HepG2 (cell line): Measurements from ENCODE around the gene SCFD2. TPM values are rescaled to one million over a fixed set of nuclear protein-coding genes. Genes with fewer than 3 reads are reported as not detected.
A peak's percentile ranks its signal among the peaks of the same experiment; 100 is the strongest.

Experiments used
- EP300 ChIP-seq, 3 experiments: sonication (generic) in 1 of 3; formaldehyde crosslinking in 1 of 3; IDR thresholded peaks; 2 replicates each; pipeline versions ENCODE4 v1.5.1 to v1.6.1; 2011 to 2020; ENCODE audit warnings: low read depth in 2 of 3, low read length in 2 of 3, borderline replicate concordance in 1 of 3, improper control_type of control experiment in 1 of 3, mild to moderate bottlenecking in 1 of 3, missing genetic modification reagents in 1 of 3, moderate library complexity in 1 of 3
- ESRRA ChIP-seq: sonication (generic); formaldehyde crosslinking; IDR thresholded peaks from 2 replicates; pipeline ENCODE4 v1.5.1; 2020; ENCODE audit warnings: mild to moderate bottlenecking, low read depth, missing genetic modification reagents
- LCORL ChIP-seq, 2 experiments: fragments of 450-650 bp in 1 of 2; sonication (generic) in 1 of 2; formaldehyde crosslinking in 1 of 2; IDR thresholded peaks; 2 replicates each; pipeline versions ENCODE4 v1.5.0 to v1.6.1; 2017 to 2020; ENCODE audit warnings: antibody characterized with exemption in 1 of 2, missing genetic modification reagents in 1 of 2
- MAX ChIP-seq: IDR thresholded peaks from 2 replicates; pipeline ENCODE4 v1.6.1; 2012; ENCODE audit warnings: inconsistent platforms
- MEIS2 ChIP-seq: sonication (generic); formaldehyde crosslinking; IDR thresholded peaks from 2 replicates; pipeline ENCODE4 v1.9.0; 2021; ENCODE audit warnings: mild to moderate bottlenecking, missing genetic modification reagents
- NR2F1 ChIP-seq, 2 experiments: fragments of 450-650 bp in 1 of 2; formaldehyde crosslinking in 1 of 2; IDR thresholded peaks; 2 replicates each; pipeline versions ENCODE4 v1.5.0 to v1.6.1; 2016 to 2020; ENCODE audit warnings: mild to moderate bottlenecking in 1 of 2, missing compliant biosample characterization in 1 of 2, missing genetic modification reagents in 1 of 2, moderate library complexity in 1 of 2
- NR2F6 ChIP-seq, 2 experiments: IDR thresholded peaks; 2 replicates each; pipeline ENCODE4 v1.6.1; 2016; ENCODE audit warnings: antibody characterized with exemption in 1 of 2, mild to moderate bottlenecking in 1 of 2
- REPIN1 ChIP-seq: sonication (generic); formaldehyde crosslinking; IDR thresholded peaks from 2 replicates; pipeline ENCODE4 v1.8.0; 2022; ENCODE audit warnings: missing genetic modification reagents, low read depth, mild to moderate bottlenecking, borderline replicate concordance
- TEAD3 ChIP-seq: optimal IDR thresholded peaks from 2 replicates; pipeline ENCODE3; 2016; ENCODE audit warnings: borderline replicate concordance
- ZBTB20 ChIP-seq: sonication (generic); formaldehyde crosslinking; IDR thresholded peaks from 2 replicates; pipeline ENCODE4 v1.8.1; 2023; ENCODE audit warnings: missing genetic modification reagents, low read depth, mild to moderate bottlenecking, borderline replicate concordance
- ZBTB8A ChIP-seq: sonication (generic); formaldehyde crosslinking; IDR thresholded peaks from 2 replicates; pipeline ENCODE4 v1.4.0; 2020; ENCODE audit warnings: mild to moderate bottlenecking, low read depth, missing genetic modification reagents, borderline replicate concordance
- ZNF12 ChIP-seq: sonication (generic); formaldehyde crosslinking; IDR thresholded peaks from 2 replicates; pipeline ENCODE4 v1.5.0; 2020; ENCODE audit warnings: missing genetic modification reagents
- ZNF292 ChIP-seq: sonication (generic); formaldehyde crosslinking; IDR thresholded peaks from 2 replicates; pipeline ENCODE4 v1.8.1; 2022; ENCODE audit warnings: mild to moderate bottlenecking, low read depth, missing genetic modification reagents, borderline replicate concordance
- ZNF318 ChIP-seq: sonication (generic); formaldehyde crosslinking; IDR thresholded peaks from 2 replicates; pipeline ENCODE4 v1.4.0; 2020; ENCODE audit warnings: mild to moderate bottlenecking, missing genetic modification reagents
- ZNF572 ChIP-seq: sonication (generic); formaldehyde crosslinking; IDR thresholded peaks from 2 replicates; pipeline ENCODE4 v1.5.1; 2020; ENCODE audit warnings: mild to moderate bottlenecking, missing genetic modification reagents
- polyA plus RNA-seq, 8 experiments: library from polyadenylated mRNA; depleted of rRNA in 3 of 8; stranded (reverse) in 7 of 8; unstranded in 1 of 8; fragments of >200 nt; fragmentation: Illumina TruSeq in 4 of 8; extraction: Trizol in 4 of 8; gene quantifications; 2 replicates each; pipeline versions ENCODE4 v1.2.1 to v1.2.3, GENCODE V29; 2011 to 2016; ENCODE audit warnings: low read depth in 4 of 8, missing spikeins in 1 of 8, mixed read lengths in 1 of 8; ENCODE audit not compliant: insufficient read depth in 1 of 8
- total RNA-seq, 5 experiments: library from RNA; depleted of rRNA; stranded (reverse); fragments of >200 nt; fragmentation: Illumina TruSeq; extraction: Trizol; gene quantifications; 2 replicates each; pipeline ENCODE4 v1.2.3, GENCODE V29; 2016; ENCODE audit warnings: low read depth in 1 of 5
- TF ChIP-seq, protein P1 (sequence below): IDR thresholded peaks from 2 replicates; pipeline ENCODE4 v1.4.0; 2020; ENCODE audit warnings: mild to moderate bottlenecking, missing genetic modification reagents

Gene SCFD2
- total and polyA plus RNA-seq, 2 of the 13 experiments (the other 11 are each of a cell fraction or from before 2014, with no cell fraction given) = 4.6 to 15.6 TPM

DNA sequence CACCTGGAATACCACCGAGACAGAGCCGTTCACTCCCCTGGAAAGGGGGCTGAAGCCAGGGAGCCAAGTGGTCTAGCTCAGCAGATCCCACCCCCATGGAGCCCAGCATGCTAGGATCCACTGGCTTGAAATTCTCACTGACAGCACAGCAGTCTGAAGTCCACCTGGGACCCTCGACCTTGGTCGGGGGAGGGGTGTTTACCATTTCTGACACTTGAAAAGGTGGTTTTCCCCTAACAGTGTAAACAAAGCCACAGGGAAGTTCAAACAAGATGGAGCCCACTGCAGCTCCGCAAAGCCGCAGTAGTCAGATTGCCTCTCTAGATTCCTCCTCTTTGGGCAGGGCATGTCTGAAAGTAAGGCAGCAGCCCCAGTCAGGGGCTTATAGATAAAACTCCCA lies 260.5 kb downstream of the SCFD2 start (continued):
- TF ChIP-seq, protein P1, sequence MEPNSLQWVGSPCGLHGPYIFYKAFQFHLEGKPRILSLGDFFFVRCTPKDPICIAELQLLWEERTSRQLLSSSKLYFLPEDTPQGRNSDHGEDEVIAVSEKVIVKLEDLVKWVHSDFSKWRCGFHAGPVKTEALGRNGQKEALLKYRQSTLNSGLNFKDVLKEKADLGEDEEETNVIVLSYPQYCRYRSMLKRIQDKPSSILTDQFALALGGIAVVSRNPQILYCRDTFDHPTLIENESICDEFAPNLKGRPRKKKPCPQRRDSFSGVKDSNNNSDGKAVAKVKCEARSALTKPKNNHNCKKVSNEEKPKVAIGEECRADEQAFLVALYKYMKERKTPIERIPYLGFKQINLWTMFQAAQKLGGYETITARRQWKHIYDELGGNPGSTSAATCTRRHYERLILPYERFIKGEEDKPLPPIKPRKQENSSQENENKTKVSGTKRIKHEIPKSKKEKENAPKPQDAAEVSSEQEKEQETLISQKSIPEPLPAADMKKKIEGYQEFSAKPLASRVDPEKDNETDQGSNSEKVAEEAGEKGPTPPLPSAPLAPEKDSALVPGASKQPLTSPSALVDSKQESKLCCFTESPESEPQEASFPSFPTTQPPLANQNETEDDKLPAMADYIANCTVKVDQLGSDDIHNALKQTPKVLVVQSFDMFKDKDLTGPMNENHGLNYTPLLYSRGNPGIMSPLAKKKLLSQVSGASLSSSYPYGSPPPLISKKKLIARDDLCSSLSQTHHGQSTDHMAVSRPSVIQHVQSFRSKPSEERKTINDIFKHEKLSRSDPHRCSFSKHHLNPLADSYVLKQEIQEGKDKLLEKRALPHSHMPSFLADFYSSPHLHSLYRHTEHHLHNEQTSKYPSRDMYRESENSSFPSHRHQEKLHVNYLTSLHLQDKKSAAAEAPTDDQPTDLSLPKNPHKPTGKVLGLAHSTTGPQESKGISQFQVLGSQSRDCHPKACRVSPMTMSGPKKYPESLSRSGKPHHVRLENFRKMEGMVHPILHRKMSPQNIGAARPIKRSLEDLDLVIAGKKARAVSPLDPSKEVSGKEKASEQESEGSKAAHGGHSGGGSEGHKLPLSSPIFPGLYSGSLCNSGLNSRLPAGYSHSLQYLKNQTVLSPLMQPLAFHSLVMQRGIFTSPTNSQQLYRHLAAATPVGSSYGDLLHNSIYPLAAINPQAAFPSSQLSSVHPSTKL (CRISPR knock-in tag) = peak; percentile 87
- TF ChIP-seq NR2F6 (IDR thresholded peaks at IDR 0.05) = peak; percentile 65; the same call in 1 of the 2 replicates
- TF ChIP-seq NR2F6 (CRISPR knock-in tag; IDR thresholded peaks at IDR 0.05) = peak; percentile 70
- no peak for TF ChIP-seq ZBTB20 (CRISPR knock-in tag)
- TF ChIP-seq REPIN1 = peak; percentile 50; the same call in 1 of the 2 replicates
- TF ChIP-seq ZNF572 (CRISPR knock-in tag) = no peak
- no peak for TF ChIP-seq LCORL (IDR thresholded peaks at IDR 0.05)
- no peak for TF ChIP-seq LCORL (CRISPR knock-in tag; IDR thresholded peaks at IDR 0.05)
- no peak for TF ChIP-seq ZBTB8A (CRISPR knock-in tag)
- TF ChIP-seq EP300 (IDR thresholded peaks at IDR 0.05; ENCODE audit: low read depth in 2 of 2, low read length in 2 of 2) = peak in 1 of 2 experiments; percentile 76; a peak in 2 of 4 replicates
- TF ChIP-seq EP300 (CRISPR knock-in tag; IDR thresholded peaks at IDR 0.05; ENCODE audit: borderline replicate concordance) = peak; percentile 57; the same call in 1 of the 2 replicates
- no peak for TF ChIP-seq ZNF12
- peak; percentile 66 for TF ChIP-seq TEAD3 (CRISPR knock-in tag)
- peak; percentile 46; the same call in 1 of the 2 replicates for TF ChIP-seq MAX
- peak; percentile 66; the same call in 1 of the 2 replicates for TF ChIP-seq ZNF292 (CRISPR knock-in tag)
- TF ChIP-seq MEIS2 (CRISPR knock-in tag) = peak; percentile 87
- peak; percentile 69; the same call in 1 of the 2 replicates for TF ChIP-seq ESRRA (CRISPR knock-in tag)
- TF ChIP-seq ZNF318 (CRISPR knock-in tag) = no peak
- peak in 1 of 2 experiments; percentile 47; a peak in 1 of 4 replicates for TF ChIP-seq NR2F1 (CRISPR knock-in tag; IDR thresholded peaks at IDR 0.05)
